GM21619 (cell line): Measurements from ENCODE around the gene UGT1A1.

Source experiments
- ATAC-seq: cut with Tn5 transposase; IDR thresholded peaks from one replicate; pipeline ENCODE4 v1.9.1; 2021; ENCODE audit not compliant: unreplicated experiment

Gene UGT1A1

GRCh38 chr2:233814056-233814835 is 54.2 kb downstream of the UGT1A1 start:
- ATAC-seq, result no peak

- no peak for ATAC-seq
Observed at GRCh38 chr2:233815861-233816260, 55.8 kb downstream of the UGT1A1 start.

- no peak for ATAC-seq
Observed at GRCh38 chr2:233816334-233816733, 56.3 kb downstream of the UGT1A1 start.

- ATAC-seq, result no peak
Observed at GRCh38 chr2:233816771-233817170, 56.7 kb downstream of the UGT1A1 start.

GRCh38 chr2:233817361-233817911 is 57.4 kb downstream of the UGT1A1 start:
- ATAC-seq, result no peak

- no peak for ATAC-seq
Observed at GRCh38 chr2:233817995-233818638, 58.0 kb downstream of the UGT1A1 start.

- ATAC-seq, result no peak
Observed at GRCh38 chr2:233818639-233819621, 58.9 kb downstream of the UGT1A1 start.

- ATAC-seq, result no peak
Observed at GRCh38 chr2:233819884-233820773, 60.1 kb downstream of the UGT1A1 start.

GRCh38 chr2:233820774-233821105 is 60.7 kb downstream of the UGT1A1 start:
- ATAC-seq, result no peak

GRCh38 chr2:233821196-233821595 is 61.1 kb downstream of the UGT1A1 start:
- ATAC-seq, result no peak

GRCh38 chr2:233821709-233822100 is 61.6 kb downstream of the UGT1A1 start:
- no peak for ATAC-seq

GRCh38 chr2:233822101-233822771 is 62.2 kb downstream of the UGT1A1 start:
- no peak for ATAC-seq
